Peyer's patch (tissue), 4 donors: Measurements from ENCODE around the gene MYH7. TPM values are rescaled to one million over a fixed set of nuclear protein-coding genes. Genes with fewer than 3 reads are reported as not detected.

Experiments
- DNase-seq, 3 donors: peaks; one replicate each; pipeline ENCODE4 v3.0.0-alpha.2; 2017 to 2019
- H3K27ac ChIP-seq, 4 donors: fragments of 200-600 bp; sonication (generic); one replicate each; pipeline ENCODE4 v1.5.1; 2016 to 2019
- H3K27me3 ChIP-seq, 2 donors: fragments of 200-600 bp; sonication (generic); one replicate each; pipeline ENCODE4 v1.5.1; 2019
- H3K36me3 ChIP-seq, 3 donors: fragments of 200-600 bp; sonication (generic); one replicate each; pipeline ENCODE4 v1.5.1; 2016 to 2019
- H3K4me1 ChIP-seq, 4 donors: fragments of 200-600 bp; sonication (generic); one replicate each; pipeline ENCODE4 v1.5.1; 2016 to 2019
- H3K4me3 ChIP-seq, 4 donors: fragments of 200-600 bp; sonication (generic); 1 replicate in 3 of 4; 2 replicates in 1 of 4; pipeline ENCODE4 v1.5.1; 2016 to 2019; ENCODE audit warnings: mild to moderate bottlenecking in 1 of 4
- H3K9me3 ChIP-seq, 4 donors: fragments of 200-600 bp; sonication (generic); one replicate each; pipeline ENCODE4 v1.5.1; 2016 to 2019; ENCODE audit warnings: mild to moderate bottlenecking in 1 of 4
- CTCF ChIP-seq, 6 experiments: fragments of 450-650 bp in 4 of 6; fragments of 200-600 bp in 2 of 6; sonication (generic) in 1 of 6; IDR thresholded peaks; one replicate each; pipeline ENCODE4 v1.5.1; 2017 to 2019; ENCODE audit warnings: antibody characterized with exemption in 6 of 6, mild to moderate bottlenecking in 3 of 6, moderate library complexity in 1 of 6
- POLR2A ChIP-seq, 2 donors: fragments of 450-650 bp; IDR thresholded peaks; one replicate each; pipeline ENCODE4 v1.5.1; 2017; ENCODE audit warnings: antibody characterized with exemption in 2 of 2, mild to moderate bottlenecking in 2 of 2, moderate library complexity in 2 of 2
- total RNA-seq, 4 donors: library from RNA; depleted of rRNA; stranded (reverse); fragments of >200 nt; gene quantifications; one replicate each; pipeline ENCODE4 v1.1.0, GENCODE V29; 2016

Gene MYH7
- total RNA-seq, 4 donors from 2014 or later = 0.18 to 0.40 (median 0.19) TPM; not detected in 1

GRCh38 chr14:23384364-23385080 lies 50.9 kb downstream of the MYH7 start:
- Histone ChIP-seq H3K27ac (no peak overlapping the region), H3K4me1 (peaks cover 0 to 8% (median 0%) of the 10 kb centered on the region in 4 donors), H3K4me3 (no peak overlapping the region), H3K36me3 (no peaks in the 10 kb centered on the region), H3K27me3 (no peaks in the 10 kb centered on the region), H3K9me3 (no peaks in the 10 kb centered on the region)
- DNase-seq = no peak
- TF ChIP-seq CTCF (IDR thresholded peaks at IDR 0.05) = no peak
- no peak for TF ChIP-seq POLR2A (IDR thresholded peaks at IDR 0.05)

GRCh38 chr14:23382731-23383440 lies 52.6 kb downstream of the MYH7 start:
- Histone ChIP-seq H3K36me3 (no peaks in the 10 kb centered on the region), H3K27me3 (no peaks in the 10 kb centered on the region), H3K4me1 (peaks cover 0 to 8% (median 0%) of the 10 kb centered on the region in 4 donors), H3K9me3 (no peaks in the 10 kb centered on the region), H3K27ac (no peak overlapping the region), H3K4me3 (no peak overlapping the region)
- no peak for DNase-seq
- TF ChIP-seq POLR2A (IDR thresholded peaks at IDR 0.05) (no peak), CTCF (IDR thresholded peaks at IDR 0.05) (no peak)

GRCh38 chr14:23382276-23382675 lies 53.2 kb downstream of the MYH7 start:
- TF ChIP-seq POLR2A (IDR thresholded peaks at IDR 0.05) = no peak
- Histone ChIP-seq H3K4me1 (peaks cover 0 to 8% (median 0%) of the 10 kb centered on the region in 4 donors), H3K9me3 (no peaks in the 10 kb centered on the region), H3K27me3 (no peaks in the 10 kb centered on the region), H3K4me3 (no peak overlapping the region), H3K27ac (no peak overlapping the region), H3K36me3 (no peaks in the 10 kb centered on the region)
- no peak for DNase-seq

GRCh38 chr14:23381871-23382270 lies 53.6 kb downstream of the MYH7 start:
- no peak for DNase-seq
- H3K27ac ChIP-seq = no peak overlapping the region
- no peaks in the 10 kb centered on the region for H3K36me3 ChIP-seq
- no peaks in the 10 kb centered on the region for H3K27me3 ChIP-seq
- TF ChIP-seq POLR2A (IDR thresholded peaks at IDR 0.05) (no peak), CTCF (IDR thresholded peaks at IDR 0.05) (no peak)
- H3K9me3 ChIP-seq = no peaks in the 10 kb centered on the region
- H3K4me1 ChIP-seq = peaks cover 0 to 8% (median 0%) of the 10 kb centered on the region in 4 donors
- no peak overlapping the region for H3K4me3 ChIP-seq

GRCh38 chr14:23380976-23381375 lies 54.5 kb downstream of the MYH7 start:
- TF ChIP-seq POLR2A (IDR thresholded peaks at IDR 0.05) (no peak), CTCF (IDR thresholded peaks at IDR 0.05) (no peak)
- no peaks in the 10 kb centered on the region for H3K9me3 ChIP-seq
- no peaks in the 10 kb centered on the region for H3K27me3 ChIP-seq
- no peaks in the 10 kb centered on the region for H3K36me3 ChIP-seq
- no peak overlapping the region for H3K27ac ChIP-seq
- peak in 1 of 3 donors; percentile 43 for DNase-seq
- peaks cover 0 to 8% (median 0%) of the 10 kb centered on the region in 4 donors for H3K4me1 ChIP-seq
- H3K4me3 ChIP-seq = no peak overlapping the region
